Mesendoderm (in vitro differentiated cells): ENCODE data around the gene KTN1.
A peak's percentile ranks its signal among the peaks of the same experiment; 100 is the strongest.

Experiments used
- DNase-seq: peaks from one replicate; pipeline ENCODE4 v3.0.0; 2013
- H2AK5ac ChIP-seq: 2 replicates; pipeline ENCODE4 v1.6.1; 2013; ENCODE audit warnings: low read length, inconsistent platforms
- H2BK120ac ChIP-seq: 2 replicates; pipeline ENCODE4 v1.6.1; 2013; ENCODE audit warnings: low read depth, mild to moderate bottlenecking, low read length, moderate library complexity, mixed read lengths
- H2BK15ac ChIP-seq: replicated peaks from 2 replicates; pipeline ENCODE4 v1.6.1; 2013; ENCODE audit warnings: low read depth, mild to moderate bottlenecking, moderate library complexity
- H2BK5ac ChIP-seq: 2 replicates; pipeline ENCODE4 v1.6.1; 2013; ENCODE audit warnings: low read length, inconsistent platforms
- H3K18ac ChIP-seq: 2 replicates; pipeline ENCODE4 v1.6.1; 2013; ENCODE audit warnings: mild to moderate bottlenecking, low read length, mixed read lengths
- H3K23ac ChIP-seq: one replicate; pipeline ENCODE4 v1.6.1; 2013; ENCODE audit warnings: low read length
- H3K27ac ChIP-seq: 2 replicates; pipeline ENCODE4 v1.5.1; 2013; ENCODE audit warnings: low read depth, mild to moderate bottlenecking, inconsistent platforms, low read length, moderate library complexity
- H3K27me3 ChIP-seq: 2 replicates; pipeline ENCODE4 v1.6.1; 2013; ENCODE audit warnings: low read length, control low read depth, mild to moderate bottlenecking, inconsistent platforms; ENCODE audit not compliant: insufficient read depth, poor library complexity
- H3K36me3 ChIP-seq: 2 replicates; pipeline ENCODE4 v1.6.1; 2013; ENCODE audit warnings: low read length, inconsistent platforms; ENCODE audit not compliant: control insufficient read depth, insufficient read depth
- H3K4ac ChIP-seq: one replicate; pipeline ENCODE4 v1.6.1; 2013; ENCODE audit warnings: low read depth, mild to moderate bottlenecking, low read length, moderate library complexity
- H3K4me1 ChIP-seq: 2 replicates; pipeline ENCODE4 v1.6.1; 2013; ENCODE audit warnings: low read depth, low read length, inconsistent platforms; ENCODE audit not compliant: control insufficient read depth
- H3K4me2 ChIP-seq: 2 replicates; pipeline ENCODE4 v1.6.1; 2013; ENCODE audit warnings: low read length
- H3K4me3 ChIP-seq: 2 replicates; pipeline ENCODE4 v1.5.1; 2013; ENCODE audit warnings: mild to moderate bottlenecking, low read length
- H3K56ac ChIP-seq: one replicate; pipeline ENCODE4 v1.6.1; 2013; ENCODE audit warnings: low read length
- H3K79me1 ChIP-seq: 2 replicates; pipeline ENCODE4 v1.6.1; 2013; ENCODE audit warnings: low read length, inconsistent platforms
- H3K79me2 ChIP-seq: 2 replicates; pipeline ENCODE4 v1.6.1; 2013; ENCODE audit warnings: mild to moderate bottlenecking, low read length; ENCODE audit not compliant: control insufficient read depth, insufficient read depth
- H3K9ac ChIP-seq: 2 replicates; pipeline ENCODE4 v1.6.1; 2013; ENCODE audit warnings: low read length, inconsistent platforms
- H4K5ac ChIP-seq: one replicate; pipeline ENCODE4 v1.6.1; 2013; ENCODE audit warnings: low read length
- H4K8ac ChIP-seq: one replicate; pipeline ENCODE4 v1.6.1; 2013; ENCODE audit warnings: low read depth, mild to moderate bottlenecking, control low read depth, low read length, moderate library complexity
- WGBS: extraction: QIAGEN DNeasy Blood & Tissue Kit; methylation state at CpG from one replicate; pipeline ENCODE4 v1.1.7; 2013; ENCODE audit warnings: low lambda C conversion rate, missing lambda C conversion rate; ENCODE audit not compliant: insufficient coverage; ENCODE audit errors: extremely low coverage; 5-methylcytosine and 5-hydroxymethylcytosine counted together

Gene KTN1

DNA sequence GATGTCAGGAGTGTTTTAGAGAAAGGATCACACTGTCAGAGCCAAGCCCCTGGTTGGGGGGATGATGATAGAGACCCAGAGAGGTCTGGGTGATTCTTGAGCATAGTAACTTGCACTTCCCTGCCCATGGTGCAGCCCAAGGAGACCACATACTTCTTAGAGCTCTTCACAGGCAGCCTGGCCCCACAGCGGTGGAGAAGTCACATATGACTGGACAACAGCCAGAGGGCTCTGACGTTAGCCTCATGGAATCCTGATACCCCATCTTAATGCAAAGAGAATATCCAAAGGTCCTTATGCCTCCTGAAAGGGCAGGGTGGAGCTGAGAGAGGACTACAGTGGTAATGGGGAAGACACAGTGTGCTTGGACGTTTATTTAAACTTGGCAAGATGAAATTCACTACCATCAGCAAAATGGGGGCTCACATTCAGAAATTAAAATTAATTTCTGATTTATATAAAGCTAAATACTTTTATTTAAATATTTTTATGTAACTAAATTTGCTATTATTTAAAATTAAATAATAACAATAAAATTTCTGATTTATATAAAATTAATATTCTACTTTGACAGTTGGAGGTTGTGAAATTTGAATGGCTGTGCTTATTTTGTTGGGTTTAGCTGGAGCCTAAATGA lies 131.3 kb downstream of the KTN1 start:
- Histone ChIP-seq H2AK5ac (no peak overlapping the region), H3K27ac (no peak overlapping the region), H3K36me3 (no peaks in the 10 kb centered on the region)

DNA sequence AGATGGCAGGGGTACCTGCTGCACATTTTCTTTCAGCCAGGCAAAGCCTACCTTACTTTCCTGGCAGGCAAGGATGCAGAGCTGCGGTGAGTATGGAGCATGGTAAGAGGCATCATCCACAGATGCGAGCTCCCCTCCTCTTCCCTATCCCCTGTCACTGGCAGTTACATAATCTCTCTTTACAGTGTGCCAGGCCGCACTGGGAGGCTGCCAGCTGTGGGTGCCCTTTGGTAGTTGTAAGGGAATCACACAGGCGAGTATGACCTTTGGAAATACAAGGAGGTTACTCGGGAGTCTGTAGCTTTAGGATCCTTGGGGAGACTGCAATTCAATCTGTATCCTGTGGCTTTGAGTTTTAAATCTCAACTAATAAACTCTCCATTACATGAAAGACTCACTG lies 132.5 kb downstream of the KTN1 start:
- Histone ChIP-seq H2BK120ac (no peak overlapping the region), H4K8ac (no peak overlapping the region), H3K23ac (no peak overlapping the region), H3K56ac (no peak overlapping the region), H3K27ac (no peak overlapping the region), H2BK15ac (no peak overlapping the region), H3K79me2 (no peaks in the 10 kb centered on the region), H2AK5ac (no peak overlapping the region), H3K9ac (no peak overlapping the region), H3K4me1 (no peaks in the 10 kb centered on the region), H2BK5ac (no peak overlapping the region), H3K27me3 (no peaks in the 10 kb centered on the region), H3K4me3 (no peak overlapping the region), H3K4me2 (no peak overlapping the region), H3K36me3 (no peaks in the 10 kb centered on the region), H3K18ac (no peak overlapping the region), H4K5ac (no peak overlapping the region), H3K4ac (no peak overlapping the region), H3K79me1 (no peaks in the 10 kb centered on the region)
- DNase-seq: no peak
- WGBS: no CpG with 5 or more reads among the region's 5 CpGs

More for the DNA sequence above, 131.3 kb downstream of the KTN1 start:
- Histone ChIP-seq H2BK120ac (no peak overlapping the region), H3K4ac (no peak overlapping the region), H3K18ac (no peak overlapping the region), H3K4me3 (no peak overlapping the region), H4K8ac (no peak overlapping the region), H3K9ac (no peak overlapping the region), H3K27me3 (no peaks in the 10 kb centered on the region), H2BK15ac (no peak overlapping the region), H3K56ac (no peak overlapping the region), H3K79me2 (no peaks in the 10 kb centered on the region), H3K79me1 (no peaks in the 10 kb centered on the region), H3K4me1 (no peaks in the 10 kb centered on the region), H4K5ac (no peak overlapping the region), H2BK5ac (no peak overlapping the region), H3K23ac (no peak overlapping the region), H3K4me2 (no peak overlapping the region)
- no CpG with 5 or more reads among the region's 3 CpGs for WGBS
- no peak for DNase-seq

DNA sequence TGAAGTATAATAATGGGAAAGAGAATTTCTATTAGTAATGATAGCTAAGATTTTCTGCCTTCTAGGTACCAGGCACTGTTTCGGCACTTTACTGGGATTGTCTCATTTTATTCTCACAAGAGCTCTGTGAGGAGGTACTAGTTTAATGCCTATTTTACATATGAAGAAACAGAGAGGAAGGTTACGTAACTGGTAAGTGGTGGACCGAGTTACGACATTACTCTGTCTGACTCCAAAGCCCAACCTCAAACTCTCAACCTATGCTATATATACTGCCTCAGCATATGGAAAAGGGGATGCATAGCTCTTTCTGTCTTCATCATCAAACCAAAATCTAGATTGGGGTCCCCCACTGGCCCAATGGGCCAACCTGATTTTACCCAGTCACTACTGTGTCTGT lies 133.5 kb downstream of the KTN1 start:
- no peak overlapping the region for H4K5ac ChIP-seq
- H3K23ac ChIP-seq: no peak overlapping the region
- no peak overlapping the region for H3K4ac ChIP-seq
- no peak overlapping the region for H2BK120ac ChIP-seq
- no peak overlapping the region for H3K9ac ChIP-seq
- no peak overlapping the region for H3K27ac ChIP-seq
- no peak overlapping the region for H3K56ac ChIP-seq
- no peak overlapping the region for H3K18ac ChIP-seq
- no peaks in the 10 kb centered on the region for H3K36me3 ChIP-seq
- H3K4me2 ChIP-seq: no peak overlapping the region
- H3K27me3 ChIP-seq: no peaks in the 10 kb centered on the region
- no peaks in the 10 kb centered on the region for H3K79me1 ChIP-seq
- no peak overlapping the region for H2AK5ac ChIP-seq
- no peak overlapping the region for H3K4me3 ChIP-seq
- no peaks in the 10 kb centered on the region for H3K79me2 ChIP-seq
- H2BK5ac ChIP-seq: no peak overlapping the region
- H2BK15ac ChIP-seq: no peak overlapping the region
- no peaks in the 10 kb centered on the region for H3K4me1 ChIP-seq
- DNase-seq: no peak
- H4K8ac ChIP-seq: no peak overlapping the region
- no CpG with 5 or more reads among the region's 4 CpGs for WGBS

DNA sequence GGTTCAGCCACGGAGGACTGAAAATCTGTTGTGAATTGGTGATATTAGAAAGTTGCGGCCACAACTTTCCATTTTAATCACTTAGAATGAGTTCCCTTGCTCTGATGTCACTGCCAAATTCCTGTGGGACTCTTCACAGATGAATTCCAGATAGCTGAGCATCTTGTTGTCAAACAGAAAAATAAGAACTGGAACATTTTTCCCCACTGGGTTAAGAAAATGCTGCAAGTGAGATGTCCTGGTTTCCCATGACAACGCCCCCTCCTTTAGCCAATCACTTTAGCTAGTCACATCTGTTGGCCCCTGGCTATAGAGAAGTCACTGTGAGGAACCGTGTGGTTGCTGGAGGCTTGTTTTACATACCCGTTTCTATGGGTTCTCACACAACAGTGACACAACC lies 135.9 kb downstream of the KTN1 start:
- Histone ChIP-seq H3K4me1 (no peaks in the 10 kb centered on the region), H3K4me3 (no peak overlapping the region), H3K9ac (no peak overlapping the region), H4K8ac (no peak overlapping the region), H3K27me3 (no peaks in the 10 kb centered on the region), H2BK120ac (no peak overlapping the region), H2BK15ac (no peak overlapping the region), H3K23ac (no peak overlapping the region), H3K4me2 (no peak overlapping the region), H3K27ac (no peak overlapping the region), H3K56ac (no peak overlapping the region), H3K18ac (no peak overlapping the region), H3K79me2 (no peaks in the 10 kb centered on the region), H4K5ac (no peak overlapping the region), H2AK5ac (no peak overlapping the region), H3K79me1 (no peaks in the 10 kb centered on the region), H3K36me3 (no peaks in the 10 kb centered on the region), H2BK5ac (no peak overlapping the region), H3K4ac (no peak overlapping the region)
- DNase-seq: peak; percentile 64
- no CpG with 5 or more reads among the region's 5 CpGs for WGBS

DNA sequence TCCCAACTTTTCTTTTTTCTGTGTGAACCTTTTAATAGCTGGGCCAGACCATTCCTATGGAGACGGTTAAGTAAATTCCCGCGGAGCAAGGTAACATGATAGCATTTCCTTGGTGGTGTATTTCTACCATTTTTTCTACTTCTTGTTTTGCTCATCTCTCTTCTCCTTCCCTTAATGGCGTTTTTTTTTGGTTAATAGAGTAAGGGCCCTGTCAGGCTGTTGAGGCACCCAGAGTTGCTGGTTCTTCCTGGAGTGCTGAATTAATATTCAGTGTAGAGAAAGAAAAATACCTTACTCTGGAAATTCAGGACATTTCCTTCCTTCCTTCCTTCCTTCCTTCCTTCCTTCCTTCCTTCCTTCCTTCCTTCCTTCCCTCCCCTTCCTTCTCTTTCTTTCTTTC lies 137.6 kb downstream of the KTN1 start:
- Histone ChIP-seq H2BK15ac (no peak overlapping the region), H3K56ac (no peak overlapping the region), H3K4me1 (no peaks in the 10 kb centered on the region), H3K27me3 (no peaks in the 10 kb centered on the region), H3K79me2 (no peaks in the 10 kb centered on the region), H2BK120ac (no peak overlapping the region), H3K4me3 (no peak overlapping the region), H3K4me2 (no peak overlapping the region), H4K5ac (no peak overlapping the region), H4K8ac (no peak overlapping the region), H3K9ac (no peak overlapping the region), H3K4ac (no peak overlapping the region), H2BK5ac (no peak overlapping the region), H3K79me1 (no peaks in the 10 kb centered on the region), H3K23ac (no peak overlapping the region), H3K27ac (no peak overlapping the region), H2AK5ac (no peak overlapping the region), H3K18ac (no peak overlapping the region), H3K36me3 (no peaks in the 10 kb centered on the region)
- no CpG with 5 or more reads among the region's 4 CpGs for WGBS
- no peak for DNase-seq

DNA sequence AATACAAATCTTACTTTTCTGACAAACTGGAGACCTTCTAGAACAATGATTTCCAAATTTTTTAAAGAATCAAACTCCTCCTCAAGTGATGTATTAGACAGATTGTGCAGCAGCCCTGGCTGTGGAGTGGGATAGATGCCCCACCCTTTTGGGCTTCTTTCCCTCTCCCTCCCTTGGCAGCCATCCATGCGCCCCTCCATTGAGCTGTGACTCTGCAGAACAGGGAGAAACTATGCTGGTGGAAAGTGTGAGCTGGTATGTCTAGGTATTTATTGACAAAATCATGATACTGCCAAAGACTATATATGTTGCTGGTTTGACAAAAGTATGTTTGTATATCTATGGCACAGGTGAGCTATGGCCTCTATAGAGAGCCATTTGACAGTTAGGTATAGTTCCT lies 138.5 kb downstream of the KTN1 start:
- no peak overlapping the region for H3K56ac ChIP-seq
- no peak overlapping the region for H2BK15ac ChIP-seq
- no peaks in the 10 kb centered on the region for H3K4me1 ChIP-seq
- no peak overlapping the region for H3K4me3 ChIP-seq
- no peaks in the 10 kb centered on the region for H3K36me3 ChIP-seq
- WGBS: no CpG with 5 or more reads among the region's 1 CpG
- H3K27ac ChIP-seq: no peak overlapping the region
- H3K4ac ChIP-seq: no peak overlapping the region
- no peak for DNase-seq
- no peak overlapping the region for H2BK5ac ChIP-seq
- H3K27me3 ChIP-seq: no peaks in the 10 kb centered on the region
- no peak overlapping the region for H2BK120ac ChIP-seq
- H3K79me1 ChIP-seq: no peaks in the 10 kb centered on the region
- H3K23ac ChIP-seq: no peak overlapping the region
- no peak overlapping the region for H3K9ac ChIP-seq
- no peak overlapping the region for H4K5ac ChIP-seq
- no peak overlapping the region for H3K18ac ChIP-seq
- H4K8ac ChIP-seq: no peak overlapping the region
- no peaks in the 10 kb centered on the region for H3K79me2 ChIP-seq
- no peak overlapping the region for H3K4me2 ChIP-seq
- H2AK5ac ChIP-seq: no peak overlapping the region
